Measurements from ENCODE around the gene MFSD6.

DNA sequence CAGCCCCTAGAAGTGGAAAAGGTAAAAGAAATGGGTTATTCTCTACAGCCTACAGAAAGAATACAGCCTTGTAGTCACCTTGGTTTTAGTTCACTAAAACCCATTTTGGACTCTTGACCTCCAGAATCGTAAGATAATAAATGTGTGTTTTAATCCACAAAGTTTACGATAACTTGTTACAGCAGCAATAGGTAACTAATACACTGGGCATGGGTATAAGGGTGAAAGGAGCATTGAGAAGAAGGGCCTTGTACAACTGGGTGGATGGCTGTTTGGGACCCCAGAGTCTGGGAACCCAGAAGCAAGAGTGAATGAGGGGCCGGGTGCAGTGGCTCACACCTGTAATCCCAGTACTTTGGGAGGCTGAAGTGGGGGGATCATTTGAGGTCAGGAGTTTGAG lies 2.2 kb upstream of the MFSD6 start:
- TF ChIP-seq, protein P1, sequence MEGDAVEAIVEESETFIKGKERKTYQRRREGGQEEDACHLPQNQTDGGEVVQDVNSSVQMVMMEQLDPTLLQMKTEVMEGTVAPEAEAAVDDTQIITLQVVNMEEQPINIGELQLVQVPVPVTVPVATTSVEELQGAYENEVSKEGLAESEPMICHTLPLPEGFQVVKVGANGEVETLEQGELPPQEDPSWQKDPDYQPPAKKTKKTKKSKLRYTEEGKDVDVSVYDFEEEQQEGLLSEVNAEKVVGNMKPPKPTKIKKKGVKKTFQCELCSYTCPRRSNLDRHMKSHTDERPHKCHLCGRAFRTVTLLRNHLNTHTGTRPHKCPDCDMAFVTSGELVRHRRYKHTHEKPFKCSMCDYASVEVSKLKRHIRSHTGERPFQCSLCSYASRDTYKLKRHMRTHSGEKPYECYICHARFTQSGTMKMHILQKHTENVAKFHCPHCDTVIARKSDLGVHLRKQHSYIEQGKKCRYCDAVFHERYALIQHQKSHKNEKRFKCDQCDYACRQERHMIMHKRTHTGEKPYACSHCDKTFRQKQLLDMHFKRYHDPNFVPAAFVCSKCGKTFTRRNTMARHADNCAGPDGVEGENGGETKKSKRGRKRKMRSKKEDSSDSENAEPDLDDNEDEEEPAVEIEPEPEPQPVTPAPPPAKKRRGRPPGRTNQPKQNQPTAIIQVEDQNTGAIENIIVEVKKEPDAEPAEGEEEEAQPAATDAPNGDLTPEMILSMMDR (IDR thresholded peaks at IDR 0.05; ENCODE audit: control extremely low read depth in 1 of 3, insufficient read depth in 1 of 3, low read depth in 1 of 3, low read length in 3 of 3) = no peak
- TF ChIP-seq ASH2L (IDR thresholded peaks at IDR 0.05; ENCODE audit: low read length) (no peak), GABPA (IDR thresholded peaks at IDR 0.05; ENCODE audit: borderline replicate concordance, insufficient read depth, low read length) (no peak), BACH1 (IDR thresholded peaks at IDR 0.05; ENCODE audit: low read length) (no peak), HDAC6 (IDR thresholded peaks at IDR 0.05; ENCODE audit: low read depth, low read length) (no peak), EZH2 (IDR thresholded peaks at IDR 0.05; ENCODE audit: low read depth, low read length, severe bottlenecking) (no peak), JUN (IDR thresholded peaks at IDR 0.05; ENCODE audit: low read depth, low read length) (no peak), RFX5 (IDR thresholded peaks at IDR 0.05; ENCODE audit: borderline replicate concordance, low read depth, low read length) (no peak), CREB1 (IDR thresholded peaks at IDR 0.05) (no peak), EP300 (IDR thresholded peaks at IDR 0.05; ENCODE audit: borderline replicate concordance in 1 of 2, low read depth in 2 of 2, low read length in 2 of 2) (no peak), POLR2A (IDR thresholded peaks at IDR 0.05; ENCODE audit: control extremely low read depth in 1 of 2, low read depth in 2 of 2, low read length in 2 of 2) (no peak), ZNF274 (IDR thresholded peaks at IDR 0.05; ENCODE audit: borderline replicate concordance, extremely low read depth, low read length) (no peak), GTF2F1 (IDR thresholded peaks at IDR 0.05; ENCODE audit: borderline replicate concordance, low read depth, low read length) (no peak)
- TF ChIP-seq, protein P2, sequence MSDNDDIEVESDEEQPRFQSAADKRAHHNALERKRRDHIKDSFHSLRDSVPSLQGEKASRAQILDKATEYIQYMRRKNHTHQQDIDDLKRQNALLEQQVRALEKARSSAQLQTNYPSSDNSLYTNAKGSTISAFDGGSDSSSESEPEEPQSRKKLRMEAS (IDR thresholded peaks at IDR 0.05) = no peak
